ENCODE results near the gene ANKRD49. TPM values are rescaled to one million over a fixed set of nuclear protein-coding genes. Genes with fewer than 3 reads are reported as not detected.

ANKRD49 gene
- total and polyA plus RNA-seq, 2 of the 8 experiments (the other 6 are each of a cell fraction or from before 2014, with no cell fraction given) = 7.4 to 12.2 TPM

DNA sequence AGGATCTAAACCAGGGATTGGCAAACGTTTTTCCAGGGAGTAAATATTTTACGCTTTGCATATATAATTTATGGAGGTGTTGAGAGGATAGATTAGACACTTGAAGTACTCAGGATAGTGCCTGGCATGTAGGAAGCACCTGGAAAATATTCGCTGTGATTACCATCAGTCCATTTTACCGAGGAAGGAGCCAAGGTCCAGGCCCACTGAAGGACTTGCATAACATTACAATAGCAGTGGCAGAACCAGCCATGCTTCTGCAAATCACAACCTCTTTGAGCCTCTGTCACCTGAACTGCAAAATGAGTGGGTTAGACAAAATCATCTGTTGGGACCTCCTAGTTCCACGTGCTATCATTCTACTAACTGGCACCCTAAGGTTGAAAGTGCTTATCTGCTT, 55.4 kb downstream of the ANKRD49 start (continued):
- TF ChIP-seq CHD7 (IDR thresholded peaks at IDR 0.05; ENCODE audit: insufficient replicate concordance, low read length) = no peak
- TF ChIP-seq HDAC6 (IDR thresholded peaks at IDR 0.05; ENCODE audit: low read depth, low read length) = no peak
- no peak for TF ChIP-seq EZH2 (IDR thresholded peaks at IDR 0.05; ENCODE audit: low read depth, low read length, severe bottlenecking)
- TF ChIP-seq GTF2F1 (IDR thresholded peaks at IDR 0.05; ENCODE audit: borderline replicate concordance, low read depth, low read length) = no peak
- no peak for TF ChIP-seq MAX (IDR thresholded peaks at IDR 0.05)
- TF ChIP-seq JUND (IDR thresholded peaks at IDR 0.05; ENCODE audit: low read length) = no peak
- TF ChIP-seq ATF2 (IDR thresholded peaks at IDR 0.05; ENCODE audit: low read length) = no peak
- TF ChIP-seq NANOG (IDR thresholded peaks at IDR 0.05; ENCODE audit: insufficient read depth, low read depth, low read length, poor library complexity, severe bottlenecking) = no peak
- no peak for TF ChIP-seq SRF (IDR thresholded peaks at IDR 0.05; ENCODE audit: low read depth, low read length)
- no peak for TF ChIP-seq SP1 (IDR thresholded peaks at IDR 0.05; ENCODE audit: low read depth, low read length)

All from H1 (cell line).